Right lung (tissue), 5 donors: Measurements from ENCODE around the gene GRIN3B. TPM values are rescaled to one million over a fixed set of nuclear protein-coding genes. Genes with fewer than 3 reads are reported as not detected.

Experiments
- DNase-seq, 2 donors: peaks; one replicate each; pipeline ENCODE4 v3.0.0-alpha.2; 2013
- polyA plus RNA-seq, 5 donors: library from polyadenylated mRNA; unstranded; fragments of 120-200 nt; gene quantifications; one replicate each; pipeline versions ENCODE4 v1.2.1 to v1.2.3, GENCODE V29; 2013; ENCODE audit warnings: inconsistent platforms in 1 of 5, low replicate concordance in 1 of 5; ENCODE audit not compliant: insufficient read length in 5 of 5, insufficient read depth in 1 of 5

GRIN3B gene
- polyA plus RNA-seq, 5 donors, result 0.31 to 1.6 (median 0.69) TPM

DNA sequence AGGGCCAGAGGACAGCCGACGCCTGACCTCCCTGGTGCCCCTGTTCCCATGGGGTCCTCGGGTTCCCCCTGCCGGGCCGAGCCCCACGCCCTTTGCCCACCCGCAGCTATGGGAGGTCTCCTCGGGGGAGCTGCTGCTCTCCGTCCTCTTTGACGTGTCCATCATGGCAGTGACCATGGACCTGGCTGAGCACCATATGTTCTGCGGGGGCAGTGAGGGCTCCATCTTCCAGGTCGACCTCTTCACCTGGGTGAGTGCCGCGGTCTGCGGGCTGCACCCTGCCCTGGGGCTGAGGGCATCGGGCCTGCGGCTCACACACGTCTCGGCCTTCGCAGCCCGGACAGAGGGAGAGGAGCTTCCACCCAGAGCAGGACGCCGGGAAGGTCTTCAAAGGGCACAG, 9.5 kb upstream of the GRIN3B start:
- DNase-seq, result no peak

- no peak for DNase-seq
These were observed 8.9 kb upstream of the GRIN3B start for GRCh38 chr19:991174-991931.

DNA sequence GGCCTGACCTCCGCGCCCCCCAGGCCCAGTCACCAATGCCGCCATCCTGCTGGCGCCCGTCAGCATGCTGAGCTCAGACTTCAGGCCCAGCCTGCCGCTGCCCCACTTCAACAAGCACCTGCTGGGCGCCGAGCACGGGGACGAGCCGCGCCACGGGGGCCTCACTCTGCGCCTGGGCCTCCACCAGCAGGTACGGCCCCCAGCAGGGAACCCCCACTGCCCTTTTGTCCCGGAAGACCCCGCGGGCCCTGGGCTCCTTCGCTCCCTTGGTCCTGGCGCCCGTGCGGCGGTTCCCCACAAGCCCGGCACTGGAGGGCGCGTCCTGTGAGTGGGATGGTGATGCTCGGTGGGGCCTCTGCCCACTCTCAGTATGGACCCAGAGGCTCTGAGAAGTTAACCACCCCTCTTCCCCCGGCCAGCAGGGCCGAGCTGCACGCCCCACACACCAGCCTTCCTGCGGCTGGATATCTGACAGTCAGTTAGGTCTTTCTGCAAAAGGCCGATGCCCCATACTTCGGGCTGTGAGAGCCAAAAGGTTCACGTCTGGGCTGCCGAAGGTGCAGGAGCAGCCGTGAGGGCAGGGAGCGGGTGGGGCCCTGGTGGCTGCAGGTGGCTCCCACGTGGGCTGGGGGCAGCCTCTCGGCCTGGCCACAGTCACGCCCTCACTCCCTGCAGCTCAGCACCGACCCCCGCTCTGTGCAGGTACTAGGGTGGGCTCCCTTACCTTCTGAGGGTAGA, 8.1 kb upstream of the GRIN3B start:
- DNase-seq, result no peak

- DNase-seq, result no peak
These were observed 7.6 kb upstream of the GRIN3B start for GRCh38 chr19:992670-993055.

GRCh38 chr19:993361-993830, 6.8 kb upstream of the GRIN3B start:
- no peak for DNase-seq

DNA sequence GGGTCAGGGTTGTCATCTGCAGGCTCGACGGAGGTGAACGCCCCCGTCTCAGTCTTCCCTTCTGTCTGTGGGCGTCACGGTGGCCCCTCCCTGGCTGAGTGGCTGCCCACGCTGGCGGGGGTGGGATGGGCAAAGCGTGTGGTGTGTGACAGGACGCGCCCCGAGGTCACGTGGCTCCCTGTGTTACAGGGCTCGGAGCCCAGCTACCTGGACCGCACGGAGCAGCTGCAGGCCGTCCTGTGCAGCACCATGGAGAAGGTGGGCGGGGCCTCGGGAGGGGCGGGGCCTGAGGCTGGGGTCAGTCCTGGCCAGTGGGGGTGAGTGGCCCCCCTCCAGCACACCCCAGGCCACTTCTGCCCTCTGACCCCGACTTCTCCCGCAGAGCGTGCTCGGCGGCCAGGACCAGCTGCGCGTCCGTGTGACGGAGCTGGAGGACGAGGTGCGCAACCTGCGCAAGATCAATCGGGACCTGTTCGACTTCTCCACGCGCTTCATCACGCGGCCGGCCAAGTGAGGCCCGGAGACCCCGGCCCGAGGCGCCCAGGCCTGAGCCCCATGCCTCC, 6.3 kb upstream of the GRIN3B start:
- no peak for DNase-seq

GRCh38 chr19:994516-994915, 5.7 kb upstream of the GRIN3B start:
- DNase-seq, result no peak

DNA sequence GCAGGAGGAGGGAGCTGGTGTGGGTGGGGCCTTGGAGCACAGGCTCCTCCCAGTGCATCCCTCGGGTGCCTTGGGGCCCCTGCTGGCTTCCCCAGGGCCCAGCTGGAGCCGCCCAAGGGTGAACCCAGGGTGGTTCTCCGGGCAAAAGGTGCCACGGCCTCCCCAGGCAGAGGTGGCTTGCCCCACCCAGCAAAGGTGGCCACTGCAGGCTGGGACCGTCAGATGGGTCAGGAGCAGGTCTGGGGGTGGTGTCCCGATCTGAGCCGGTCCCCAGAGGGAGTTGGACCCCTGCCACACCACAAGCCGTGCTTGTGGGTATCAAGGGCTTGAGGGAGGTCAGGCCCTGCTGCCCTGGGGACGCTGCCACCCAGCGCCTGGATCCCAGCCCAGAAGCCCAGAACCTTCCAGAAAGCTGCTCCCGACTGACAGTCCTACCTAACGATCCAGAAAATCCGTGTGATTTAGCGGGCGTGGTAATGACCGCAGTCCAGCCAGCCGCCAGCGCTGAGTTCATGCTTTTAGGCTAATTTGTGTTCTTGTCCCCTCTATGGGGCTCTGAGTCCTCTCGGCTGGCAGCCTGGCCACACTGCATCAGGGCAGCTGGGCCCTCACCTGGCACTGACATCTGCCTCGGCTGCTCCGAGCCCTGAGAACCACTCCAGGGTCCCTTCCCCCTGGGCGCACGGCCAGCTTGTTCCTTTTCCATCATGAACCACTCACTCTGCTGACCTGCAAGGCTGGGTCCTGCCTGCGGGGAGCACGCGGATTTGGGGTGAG, 5.0 kb upstream of the GRIN3B start:
- DNase-seq, result no peak

- no peak for DNase-seq
These were observed 4.0 kb upstream of the GRIN3B start for GRCh38 chr19:996051-996838.

DNA sequence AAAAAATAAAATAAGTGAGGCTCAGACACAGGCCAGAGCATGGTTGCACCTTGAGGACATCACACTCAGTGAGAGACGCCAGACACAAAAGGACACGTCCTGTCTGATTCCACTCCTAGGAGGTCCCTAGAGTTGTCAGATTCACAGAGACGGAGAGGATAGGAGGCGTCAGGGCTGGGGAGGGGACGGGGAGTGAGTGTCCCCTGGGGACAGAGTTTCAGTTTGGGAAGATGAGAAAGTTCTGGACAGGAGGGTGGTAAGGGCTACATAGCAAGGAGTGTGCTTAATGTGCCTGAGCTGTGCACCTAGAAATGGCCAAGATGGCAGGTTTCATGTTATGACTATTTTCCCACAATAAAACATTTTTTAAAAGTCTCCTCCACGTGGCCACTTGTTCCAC, 2.2 kb upstream of the GRIN3B start:
- no peak for DNase-seq

- DNase-seq, result no peak
These were observed 870 bp upstream of the GRIN3B start for GRCh38 chr19:999379-999719.

- no peak for DNase-seq
These were observed 645 bp downstream of the GRIN3B start for GRCh38 chr19:1000591-1001537.

GRCh38 chr19:1001538-1002166, 1.4 kb downstream of the GRIN3B start:
- no peak for DNase-seq

GRCh38 chr19:1002600-1002999, 2.4 kb downstream of the GRIN3B start:
- no peak for DNase-seq

- DNase-seq, result no peak
These were observed 3.1 kb downstream of the GRIN3B start for GRCh38 chr19:1003283-1003682.

DNA sequence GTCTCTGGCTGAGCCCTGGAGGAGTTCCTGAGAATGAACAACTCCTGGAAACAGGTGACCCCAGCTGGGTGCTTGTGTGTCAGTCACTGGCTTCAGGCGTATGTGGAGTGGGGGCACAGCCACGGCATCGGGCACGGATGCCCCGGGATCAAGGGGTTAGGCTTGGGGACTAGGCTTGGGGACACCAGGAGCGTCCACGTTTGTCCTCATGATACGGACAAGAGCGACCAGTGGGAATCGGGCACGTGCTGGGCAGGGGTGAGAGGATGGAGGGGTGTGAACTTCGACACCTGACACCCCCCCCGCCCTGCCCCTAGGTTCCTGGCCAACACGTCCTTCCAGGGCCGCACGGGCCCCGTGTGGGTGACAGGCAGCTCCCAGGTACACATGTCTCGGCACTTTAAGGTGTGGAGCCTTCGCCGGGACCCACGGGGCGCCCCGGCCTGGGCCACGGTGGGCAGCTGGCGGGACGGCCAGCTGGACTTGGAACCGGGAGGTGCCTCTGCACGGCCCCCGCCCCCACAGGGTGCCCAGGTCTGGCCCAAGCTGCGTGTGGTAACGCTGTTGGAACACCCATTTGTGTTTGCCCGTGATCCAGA, 4.1 kb downstream of the GRIN3B start:
- DNase-seq, result no peak

- DNase-seq, result no peak
These were observed 4.8 kb downstream of the GRIN3B start for GRCh38 chr19:1004803-1005664.

- no peak for DNase-seq
These were observed 6.6 kb downstream of the GRIN3B start for GRCh38 chr19:1006711-1007398.
